GM03348 (cell line): ENCODE data around the gene KCNC2.
"Not testable (repeated sequence)": the region's sequence is repeated elsewhere in the genome, so short reads cannot be mapped to it uniquely, and the experiment has no call there.

ENCODE experiments used
- DNase-seq: peaks from one replicate; pipeline ENCODE4 v3.0.0; 2012; ENCODE audit warnings: low spot score

KCNC2 gene

DNA sequence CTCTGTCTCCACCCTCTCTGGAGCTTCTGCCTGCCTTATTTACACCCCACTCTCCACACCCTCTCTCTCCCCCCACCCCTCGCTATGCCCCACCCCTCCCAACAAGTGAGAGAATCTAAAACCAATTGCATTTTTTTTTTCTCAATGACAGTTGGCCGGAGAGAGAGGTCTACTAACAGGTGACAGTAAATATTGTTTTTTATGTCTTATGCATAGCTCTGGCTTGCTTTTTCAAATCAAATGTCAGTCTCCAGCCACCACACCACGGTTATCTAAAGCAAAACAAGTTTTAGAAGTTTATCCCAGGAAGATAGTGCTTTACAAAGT, at the start of gene KCNC2:
KCNC2 (minus strand) TSS at position 28 of the 327 bp plus-strand sequence.
- DNase-seq, result no peak

- no peak for DNase-seq
These were observed 49.5 kb upstream of the KCNC2 start for GRCh38 chr12:75259143-75259542.

- DNase-seq, result peak; percentile 1
These were observed 47.9 kb upstream of the KCNC2 start for GRCh38 chr12:75257510-75257909.

DNA sequence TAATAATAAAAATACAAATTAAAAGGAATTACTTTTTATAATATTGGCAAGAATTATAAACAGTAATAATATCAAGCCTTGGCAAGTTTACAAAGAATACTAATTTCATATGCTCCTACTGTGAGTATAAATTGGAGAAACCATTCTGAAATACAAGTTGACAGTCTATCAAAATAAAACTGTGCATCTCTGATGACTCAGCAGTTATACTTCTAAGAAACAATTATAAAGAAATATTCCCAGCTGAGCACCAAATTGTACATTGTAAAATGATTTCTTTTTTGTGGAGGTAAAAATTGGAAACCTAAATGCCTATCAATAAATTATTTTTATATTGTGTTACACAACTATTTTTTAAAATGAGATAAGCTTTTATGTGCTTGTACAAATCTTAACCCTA, 35.5 kb upstream of the KCNC2 start:
- no peak for DNase-seq

GRCh38 chr12:75239987-75240386, 30.3 kb upstream of the KCNC2 start:
- DNase-seq, result no peak

DNA sequence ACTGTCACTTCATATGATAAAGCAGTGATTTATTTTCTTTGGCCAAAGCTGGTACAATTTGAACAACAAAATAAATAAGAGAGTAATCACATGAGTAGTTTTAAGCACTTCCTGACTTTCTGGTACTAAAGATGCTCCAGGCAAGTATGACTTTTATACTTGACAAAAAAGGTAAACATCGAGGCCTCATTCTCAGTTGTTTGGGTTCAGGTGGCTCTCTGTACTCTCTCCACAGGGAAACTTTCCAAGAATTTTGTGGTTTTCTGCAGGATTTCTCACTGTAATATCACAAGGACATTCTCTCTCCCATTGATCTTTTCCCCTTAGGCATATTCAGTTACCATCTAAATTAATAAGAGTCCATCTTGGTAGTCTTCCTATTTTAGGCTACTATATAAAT, 26.6 kb upstream of the KCNC2 start:
- DNase-seq, result no peak

- no peak for DNase-seq
These were observed 17.5 kb upstream of the KCNC2 start for GRCh38 chr12:75227132-75227531.

- no peak for DNase-seq
These were observed 2.4 kb upstream of the KCNC2 start for GRCh38 chr12:75212072-75212471.

GRCh38 chr12:75208856-75209811, 505 bp downstream of the KCNC2 start:
- DNase-seq, result peak; percentile 54

- DNase-seq, result peak; percentile 7
These were observed 2.1 kb downstream of the KCNC2 start for GRCh38 chr12:75207338-75208083.

DNA sequence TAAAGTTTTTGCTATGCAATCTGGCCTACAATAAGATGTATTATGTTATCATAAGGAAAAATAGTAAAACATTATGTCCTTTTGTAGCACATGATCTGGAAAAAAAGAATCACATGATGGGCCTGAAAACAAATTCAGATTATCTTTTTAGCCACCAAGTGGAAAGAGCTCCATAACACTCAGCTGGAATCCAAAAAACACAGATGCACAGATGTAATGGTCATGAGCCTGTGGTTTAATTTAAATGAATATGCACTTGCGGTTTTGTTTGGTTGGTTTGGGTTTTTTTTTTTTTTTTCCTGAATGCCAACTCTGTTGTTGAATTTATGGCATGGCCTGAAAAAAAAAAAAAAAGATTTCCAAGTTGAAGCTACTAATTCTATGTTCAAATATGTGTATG, 4.1 kb downstream of the KCNC2 start:
- DNase-seq, result no peak

- no peak for DNase-seq
These were observed 12.8 kb downstream of the KCNC2 start for GRCh38 chr12:75196865-75197264.

DNA sequence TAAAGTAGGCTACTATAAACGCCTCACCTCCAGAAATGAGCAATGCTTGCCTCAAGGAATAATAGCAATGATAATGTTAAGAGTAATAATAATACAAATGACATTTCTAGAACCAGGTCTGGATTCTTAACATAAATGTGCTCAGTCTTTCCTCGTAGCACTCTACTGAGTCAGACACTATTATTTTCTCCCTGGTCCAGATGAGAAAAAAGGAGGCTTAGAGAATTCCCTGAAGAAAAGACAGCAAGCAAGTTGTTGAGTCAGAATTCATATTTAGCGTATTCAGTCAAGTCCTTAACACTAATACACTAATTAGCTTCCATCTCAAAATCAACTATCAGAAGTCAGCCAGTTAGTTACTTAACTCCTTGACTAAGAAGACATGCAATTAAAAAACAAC, 13.2 kb downstream of the KCNC2 start:
- DNase-seq, result no peak

GRCh38 chr12:75194250-75194649, 15.4 kb downstream of the KCNC2 start:
- no peak for DNase-seq

DNA sequence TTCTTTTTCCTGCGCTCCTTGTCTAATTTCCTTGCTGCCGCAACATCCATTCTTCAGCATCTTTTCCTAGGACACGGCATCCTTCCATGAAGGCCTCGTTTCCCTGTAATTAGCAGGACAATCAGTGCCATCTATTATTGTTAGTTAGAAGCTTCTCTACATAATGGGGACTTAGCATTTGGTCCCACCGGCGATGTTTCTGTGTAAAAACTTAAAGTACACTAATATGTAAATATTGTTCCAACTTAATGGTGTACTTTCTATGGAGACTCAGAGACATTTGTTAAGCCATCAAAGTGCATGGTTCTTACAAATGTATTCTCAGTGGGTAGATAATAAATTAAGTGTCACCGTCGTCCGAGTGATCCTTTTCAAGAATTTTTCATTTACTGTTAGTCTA, 17.4 kb downstream of the KCNC2 start:
- no peak for DNase-seq

GRCh38 chr12:75190846-75191245, 18.8 kb downstream of the KCNC2 start:
- DNase-seq, result no peak

DNA sequence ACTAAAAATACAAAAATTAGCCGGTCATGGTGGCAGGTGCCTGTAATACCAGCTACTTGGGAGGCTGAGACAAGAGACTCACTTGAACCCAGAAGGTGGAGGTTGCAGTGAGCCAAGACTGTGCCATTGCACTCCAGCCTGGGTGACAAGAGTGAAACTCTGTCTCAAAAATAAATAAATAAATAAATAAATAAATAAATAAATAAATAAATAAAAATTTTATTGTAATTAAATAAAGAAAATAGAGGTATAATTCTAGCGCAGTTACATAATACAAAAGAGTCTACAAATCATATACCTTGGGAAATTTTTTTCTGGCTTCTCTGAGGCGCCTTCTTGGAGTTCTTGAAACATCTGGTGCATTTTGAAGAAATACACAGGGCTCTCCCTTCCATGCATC, 23.8 kb downstream of the KCNC2 start:
- DNase-seq, result not testable (repeated sequence)

GRCh38 chr12:75184516-75184915, 25.1 kb downstream of the KCNC2 start:
- DNase-seq, result no peak

- no peak for DNase-seq
These were observed 25.7 kb downstream of the KCNC2 start for GRCh38 chr12:75183967-75184366.

DNA sequence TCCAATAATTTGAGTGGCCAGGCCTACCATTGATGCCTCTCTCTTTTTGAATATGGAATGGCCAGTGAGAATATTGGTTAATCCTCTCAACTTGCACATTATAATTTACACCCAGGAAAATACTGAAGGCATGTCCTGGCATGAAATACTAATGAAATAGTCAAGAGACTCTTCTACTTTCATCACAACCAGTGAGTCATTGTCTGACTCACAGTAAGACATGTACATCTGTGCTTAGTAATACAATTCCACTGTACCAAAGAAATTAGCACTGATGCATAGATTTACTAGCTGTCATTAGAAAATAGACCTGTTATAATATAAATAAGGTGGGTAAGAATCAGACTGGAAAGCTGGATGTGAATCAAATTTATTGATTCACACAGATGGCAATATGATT, 31.6 kb downstream of the KCNC2 start:
- DNase-seq, result peak; percentile 54

DNA sequence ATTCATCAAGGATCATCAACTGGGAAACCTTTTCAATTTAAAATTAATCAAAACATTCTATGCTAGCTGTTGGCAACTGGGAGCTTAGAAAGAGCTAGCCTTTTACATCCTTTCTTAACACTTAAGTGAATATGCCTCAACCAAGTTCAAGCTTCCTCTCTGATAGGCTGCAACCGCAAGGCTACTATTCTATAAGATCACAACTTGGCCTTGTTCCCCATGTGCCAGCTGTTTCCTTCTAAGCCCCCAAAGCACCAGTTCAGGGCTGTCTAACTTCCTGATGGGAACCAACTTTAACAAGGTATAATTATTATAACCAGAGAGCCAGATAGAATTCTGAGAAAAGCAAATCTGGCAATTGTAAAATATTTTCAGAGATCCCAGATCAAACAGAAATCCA, 37.0 kb downstream of the KCNC2 start:
- no peak for DNase-seq

DNA sequence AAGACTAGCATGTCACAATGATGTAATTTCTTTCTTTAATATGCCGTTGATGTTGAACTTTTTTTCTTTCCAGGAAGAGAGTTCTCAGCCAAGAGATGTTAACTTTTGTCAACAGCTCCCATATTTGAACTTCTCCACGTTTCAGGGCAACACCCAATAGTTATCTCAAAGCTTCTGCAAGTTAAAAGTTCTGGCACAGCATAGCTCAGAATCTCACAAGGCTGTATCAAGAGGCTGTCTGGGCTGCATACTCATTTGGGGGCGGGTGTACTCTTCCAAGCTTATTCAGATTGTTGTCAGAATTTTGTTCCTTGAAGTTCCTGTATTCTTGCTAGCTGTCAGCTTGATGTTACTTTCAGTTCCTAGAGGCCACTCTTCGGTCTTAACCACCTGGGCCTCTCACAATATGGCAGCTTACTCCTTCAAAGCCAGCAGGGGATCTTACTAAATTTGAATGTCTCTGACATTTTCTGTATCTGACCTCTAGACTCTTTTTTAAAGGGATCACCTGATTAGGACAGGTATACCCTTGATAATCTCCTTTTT, 38.9 kb downstream of the KCNC2 start:
- DNase-seq, result no peak

GRCh38 chr12:75162845-75163244, 46.8 kb downstream of the KCNC2 start:
- DNase-seq, result no peak
